LHCN-M2 (cell line): Measurements from ENCODE around the gene UQCC3. TPM values are rescaled to one million over a fixed set of nuclear protein-coding genes. Genes with fewer than 3 reads are reported as not detected.

ENCODE experiments used
- total RNA-seq: library from RNA; depleted of rRNA; stranded (reverse); fragments of >200 nt; gene quantifications from 2 replicates; pipeline ENCODE4 v1.2.3, GENCODE V29; 2014; rRNA removed

UQCC3 gene
- total RNA-seq, 1 experiment from 2014 or later: 11.0 TPM

Other genes with a start within 250 kb of the UQCC3 start
- gene AHNAK, start 124.9 kb upstream of the UQCC3 start, total RNA-seq: 313 and 332 TPM in 2 replicates
- 1,532 and 1,571 TPM in 2 replicates for gene EEF1G, start 97.8 kb upstream of the UQCC3 start, total RNA-seq
- 9.0 and 9.8 TPM in 2 replicates for gene TUT1, start 80.2 kb upstream of the UQCC3 start, total RNA-seq
- 142 and 149 TPM in 2 replicates for gene MTA2, start 69.8 kb upstream of the UQCC3 start, total RNA-seq
- gene EML3, start 58.9 kb upstream of the UQCC3 start, total RNA-seq: 41.5 and 46.8 TPM in 2 replicates
- gene ROM1, start 58.4 kb upstream of the UQCC3 start, total RNA-seq: 8.9 and 10.3 TPM in 2 replicates
- 74.1 and 92.8 TPM in 2 replicates for gene B3GAT3, start 49.7 kb upstream of the UQCC3 start, total RNA-seq
- 267 and 299 TPM in 2 replicates for gene GANAB, start 25.1 kb upstream of the UQCC3 start, total RNA-seq
- 27.9 and 28.1 TPM in 2 replicates for gene INTS5, start 18.4 kb upstream of the UQCC3 start, total RNA-seq
- gene C11orf98, start 6.5 kb upstream of the UQCC3 start, total RNA-seq: 55.7 and 72.4 TPM in 2 replicates
- 3.2 and 8.7 TPM in 2 replicates for gene CSKMT, start 6.4 kb upstream of the UQCC3 start, total RNA-seq
- 3.7 and 4.7 TPM in 2 replicates for gene LBHD1, start 594 bp downstream of the UQCC3 start, total RNA-seq
- gene UBXN1, start 7.4 kb downstream of the UQCC3 start, total RNA-seq: 97.0 and 122 TPM in 2 replicates
- gene LRRN4CL, start 17.9 kb downstream of the UQCC3 start, total RNA-seq: 41.4 and 68.1 TPM in 2 replicates
- 80.1 and 86.2 TPM in 2 replicates for gene BSCL2, start 35.8 kb downstream of the UQCC3 start, total RNA-seq
- gene GNG3, start 36.0 kb downstream of the UQCC3 start, total RNA-seq: not detected in 2 replicates
- gene HNRNPUL2, start 55.8 kb downstream of the UQCC3 start, total RNA-seq: 8.7 and 14.4 TPM in 2 replicates
- 31.8 and 53.4 TPM in 2 replicates for gene TTC9C, start 56.8 kb downstream of the UQCC3 start, total RNA-seq
- 6.7 and 9.2 TPM in 2 replicates for gene ZBTB3, start 82.5 kb downstream of the UQCC3 start, total RNA-seq
- gene POLR2G, start 89.9 kb downstream of the UQCC3 start, total RNA-seq: 82.5 and 86.6 TPM in 2 replicates
- 21.7 and 25.9 TPM in 2 replicates for gene TAF6L, start 99.7 kb downstream of the UQCC3 start, total RNA-seq
- gene TMEM179B, start 115.7 kb downstream of the UQCC3 start, total RNA-seq: 53.6 and 78.5 TPM in 2 replicates
- gene TMEM223, start 120.3 kb downstream of the UQCC3 start, total RNA-seq: 26.9 and 32.6 TPM in 2 replicates
- gene NXF1, start 133.8 kb downstream of the UQCC3 start, total RNA-seq: 34.2 and 39.6 TPM in 2 replicates
- 21.5 and 25.2 TPM in 2 replicates for gene STX5, start 160.4 kb downstream of the UQCC3 start, total RNA-seq
- not detected in 2 replicates for gene TEX54, start 161.2 kb downstream of the UQCC3 start, total RNA-seq
- 56.5 and 56.6 TPM in 2 replicates for gene WDR74, start 167.9 kb downstream of the UQCC3 start, total RNA-seq
- 121 and 132 TPM in 2 replicates for gene SLC3A2, start 209.2 kb downstream of the UQCC3 start, total RNA-seq
- not detected in 2 replicates for gene CHRM1, start 249.7 kb downstream of the UQCC3 start, total RNA-seq